Breast epithelium (tissue), 4 donors: Measurements from ENCODE around the gene TMEM121. TPM values are rescaled to one million over a fixed set of nuclear protein-coding genes. Genes with fewer than 3 reads are reported as not detected.

Source experiments
- DNase-seq, 2 donors: peaks; one replicate each; pipeline ENCODE4 v3.0.0-alpha.2; 2019; ENCODE audit warnings: low spot score in 2 of 2
- H3K27ac ChIP-seq, 2 donors: fragments of 200-600 bp; sonication (generic) in 1 of 2; one replicate each; pipeline ENCODE4 v1.5.1; 2016 to 2019; ENCODE audit warnings: mild to moderate bottlenecking in 1 of 2
- H3K27me3 ChIP-seq, 2 donors: fragments of 200-600 bp; sonication (generic) in 1 of 2; one replicate each; pipeline versions ENCODE4 v1.5.1 to v1.6.0; 2017 to 2019; ENCODE audit warnings: control low read depth in 1 of 2, mild to moderate bottlenecking in 1 of 2
- H3K36me3 ChIP-seq: fragments of 200-600 bp; one replicate; pipeline ENCODE4 v1.5.1; 2019
- H3K4me1 ChIP-seq, 2 donors: fragments of 200-600 bp; sonication (generic); one replicate each; pipeline ENCODE4 v1.5.1; 2016 to 2019; ENCODE audit warnings: control low read depth in 1 of 2
- H3K4me3 ChIP-seq, 3 donors: fragments of 200-600 bp; sonication (generic); 1 replicate in 2 of 3; 2 replicates in 1 of 3; pipeline ENCODE4 v1.5.1; 2016 to 2019; ENCODE audit warnings: mild to moderate bottlenecking in 3 of 3, moderate library complexity in 2 of 3
- H3K9me3 ChIP-seq, 2 donors: fragments of 200-600 bp; sonication (generic) in 1 of 2; one replicate each; pipeline ENCODE4 v1.5.1; 2016 to 2019; ENCODE audit warnings: control low read depth in 1 of 2
- CTCF ChIP-seq, 3 donors: fragments of 450-650 bp; IDR thresholded peaks; one replicate each; pipeline ENCODE4 v1.5.1; 2016 to 2017; ENCODE audit warnings: antibody characterized with exemption in 3 of 3, mild to moderate bottlenecking in 3 of 3, moderate library complexity in 3 of 3
- POLR2A ChIP-seq: fragments of 450-650 bp; IDR thresholded peaks from one replicate; pipeline ENCODE4 v1.6.1; 2016; ENCODE audit warnings: antibody characterized with exemption, mild to moderate bottlenecking, moderate library complexity
- POLR2AphosphoS5 ChIP-seq, 3 donors: sonication (generic); formaldehyde crosslinking; IDR thresholded peaks; one replicate each; pipeline ENCODE4 v1.6.1; 2017; ENCODE audit warnings: antibody characterized with exemption in 3 of 3
- intact Hi-C: fragments of 100-400 bp; cut with DNase I; formaldehyde crosslinking; loops from one replicate; pipeline ENCODE4 v1.15.1; 2023; ENCODE audit warnings: low total_unique reads
- total RNA-seq, 3 donors: library from RNA; depleted of rRNA; stranded (reverse); fragments of >200 nt; gene quantifications; one replicate each; pipeline ENCODE4 v1.1.0, GENCODE V29; 2016

Gene TMEM121
- total RNA-seq, 3 donors from 2014 or later = 2.4 to 9.2 (median 9.2) TPM

GRCh38 chr14:105527381-105527825 lies 1.0 kb downstream of the TMEM121 start:
- Histone ChIP-seq H3K9me3 (no peaks in the 10 kb centered on the region), H3K4me1 (peaks cover 4 to 24% of the 10 kb centered on the region in 2 donors), H3K4me3 (peak overlapping the region; percentile 58 to 79 (median 74)), H3K27me3 (peaks cover 0 to 3% of the 10 kb centered on the region in 2 donors), H3K36me3 (no peaks in the 10 kb centered on the region), H3K27ac (peak overlapping the region in 1 of 2 donors; percentile 88)
- TF ChIP-seq POLR2AphosphoS5 (IDR thresholded peaks at IDR 0.05) = no peak
- TF ChIP-seq CTCF (IDR thresholded peaks at IDR 0.05) = no peak
- TF ChIP-seq POLR2A = no peak
- no peak for DNase-seq
- intact Hi-C loops = no loop called here

GRCh38 chr14:105527826-105528585 lies 1.6 kb downstream of the TMEM121 start:
- Histone ChIP-seq H3K4me3 (peak overlapping the region; percentile 58 to 79 (median 74)), H3K27ac (peak overlapping the region; percentile 75 to 88), H3K9me3 (no peaks in the 10 kb centered on the region), H3K36me3 (no peaks in the 10 kb centered on the region), H3K27me3 (peaks cover 0 to 3% of the 10 kb centered on the region in 2 donors), H3K4me1 (peaks cover 4 to 24% of the 10 kb centered on the region in 2 donors)
- TF ChIP-seq POLR2AphosphoS5 (IDR thresholded peaks at IDR 0.05) (peak; percentile 37 to 64 (median 53)), POLR2A (no peak), CTCF (IDR thresholded peaks at IDR 0.05) (peak; percentile 63 to 79 (median 64))
- intact Hi-C loops = no loop called here
- DNase-seq = peak; percentile 50 to 81

GRCh38 chr14:105528586-105529318 lies 2.4 kb downstream of the TMEM121 start:
- no peak for DNase-seq
- Histone ChIP-seq H3K9me3 (no peaks in the 10 kb centered on the region), H3K27me3 (peaks cover 0 to 3% of the 10 kb centered on the region in 2 donors), H3K4me3 (peak overlapping the region; percentile 58 to 79 (median 74)), H3K36me3 (no peaks in the 10 kb centered on the region), H3K4me1 (peaks cover 4 to 24% of the 10 kb centered on the region in 2 donors), H3K27ac (peak overlapping the region; percentile 75 to 88)
- intact Hi-C loops = no loop called here
- TF ChIP-seq CTCF (IDR thresholded peaks at IDR 0.05) (no peak), POLR2A (no peak)

GRCh38 chr14:105529319-105529568 lies 2.9 kb downstream of the TMEM121 start:
- intact Hi-C loops = no loop called here

More at GRCh38 chr14:105529319-105529568, 2.9 kb downstream of the TMEM121 start:
- TF ChIP-seq CTCF (IDR thresholded peaks at IDR 0.05) (no peak), POLR2AphosphoS5 (IDR thresholded peaks at IDR 0.05) (no peak), POLR2A (no peak)
- DNase-seq = no peak
- Histone ChIP-seq H3K36me3 (no peaks in the 10 kb centered on the region), H3K27ac (no peak overlapping the region), H3K9me3 (no peaks in the 10 kb centered on the region), H3K4me3 (peak overlapping the region in 2 of 3 donors; percentile 74 to 79), H3K27me3 (peaks cover 0 to 3% of the 10 kb centered on the region in 2 donors), H3K4me1 (peaks cover 4 to 24% of the 10 kb centered on the region in 2 donors)
